HG02642 (cell line): ENCODE measurements around the gene GREB1L.
A peak's percentile ranks its signal among the peaks of the same experiment; 100 is the strongest.
"Not testable (repeated sequence)": the region's sequence is repeated elsewhere in the genome, so short reads cannot be mapped to it uniquely, and the experiment has no call there.

Experiments used
- ATAC-seq: cut with Tn5 transposase; IDR thresholded peaks from one replicate; pipeline ENCODE4 v1.9.1; 2021; ENCODE audit warnings: mild to moderate bottlenecking; ENCODE audit not compliant: unreplicated experiment, poor library complexity

The GREB1L gene

GRCh38 chr18:21242141-21242779 lies at the start of gene GREB1L:
GREB1L (plus strand) TSS chr18:21242232; CDS start chr18:21383519, 141,287 bp downstream.
- peak; percentile 63 for ATAC-seq

- ATAC-seq = no peak
Measured at GRCh38 chr18:21192308-21192624, 49.8 kb upstream of the GREB1L start.

DNA sequence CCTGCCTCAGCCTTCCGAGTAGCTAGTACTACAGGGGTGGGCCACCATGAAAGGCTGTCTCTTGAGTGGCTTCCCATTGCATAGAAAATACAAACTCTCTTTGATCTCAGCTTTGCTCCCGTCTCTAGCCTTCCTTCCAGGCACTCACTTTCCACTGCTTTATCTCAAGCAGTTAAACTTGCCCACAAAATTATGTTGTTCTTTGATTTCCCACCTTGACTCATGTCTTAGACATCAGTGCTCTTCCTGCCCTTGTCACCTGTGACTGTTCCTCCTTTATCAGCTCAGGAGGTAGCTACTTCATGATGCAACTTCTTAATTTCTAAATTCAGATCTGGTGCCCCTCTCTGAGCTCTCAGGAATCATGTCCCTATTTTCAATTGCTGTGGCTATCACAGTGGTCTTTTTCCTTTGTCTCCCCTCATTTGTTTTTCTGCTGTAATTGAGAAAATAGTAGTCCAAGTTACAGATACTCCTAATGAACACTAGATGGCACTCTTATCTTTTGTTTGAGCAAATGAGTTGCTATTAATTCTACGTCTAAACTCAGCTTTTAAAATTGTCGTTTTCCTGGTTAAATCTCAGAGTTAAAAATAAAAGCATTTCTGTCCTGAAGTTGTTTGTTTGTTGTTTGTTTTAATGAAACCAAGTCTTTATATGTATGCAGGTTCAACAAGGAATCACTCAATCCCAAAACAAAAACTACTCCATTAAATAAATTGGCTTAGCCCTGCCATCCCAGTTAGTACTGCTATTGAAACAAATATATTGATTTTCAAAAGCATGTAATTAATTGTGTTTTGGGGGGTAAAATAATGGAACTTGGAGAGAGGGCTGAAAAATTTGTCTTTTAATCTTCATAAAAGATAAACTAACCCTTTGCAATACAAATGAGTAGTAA lies 46.9 kb upstream of the GREB1L start:
- ATAC-seq = peak; percentile 57

DNA sequence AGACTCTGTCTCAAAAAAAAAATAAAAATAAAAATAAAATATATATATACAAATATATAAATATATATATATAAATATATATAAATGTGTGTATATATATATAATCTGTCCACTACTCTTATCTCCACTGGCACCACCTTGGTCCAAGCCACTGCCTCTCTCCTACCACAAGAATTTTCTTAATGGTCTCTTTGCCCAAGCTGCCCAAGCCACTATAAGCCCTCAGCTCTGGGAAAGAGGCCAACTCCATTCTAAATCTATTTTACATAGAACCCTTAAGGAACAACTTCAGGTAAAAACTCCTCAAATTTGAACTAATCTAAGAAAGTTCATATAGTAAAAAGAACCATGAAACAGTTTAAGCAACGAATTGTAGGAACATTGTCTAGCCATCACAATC lies 45.6 kb upstream of the GREB1L start:
- no peak for ATAC-seq

- ATAC-seq = no peak
Measured at GRCh38 chr18:21203126-21203525, 38.9 kb upstream of the GREB1L start.

DNA sequence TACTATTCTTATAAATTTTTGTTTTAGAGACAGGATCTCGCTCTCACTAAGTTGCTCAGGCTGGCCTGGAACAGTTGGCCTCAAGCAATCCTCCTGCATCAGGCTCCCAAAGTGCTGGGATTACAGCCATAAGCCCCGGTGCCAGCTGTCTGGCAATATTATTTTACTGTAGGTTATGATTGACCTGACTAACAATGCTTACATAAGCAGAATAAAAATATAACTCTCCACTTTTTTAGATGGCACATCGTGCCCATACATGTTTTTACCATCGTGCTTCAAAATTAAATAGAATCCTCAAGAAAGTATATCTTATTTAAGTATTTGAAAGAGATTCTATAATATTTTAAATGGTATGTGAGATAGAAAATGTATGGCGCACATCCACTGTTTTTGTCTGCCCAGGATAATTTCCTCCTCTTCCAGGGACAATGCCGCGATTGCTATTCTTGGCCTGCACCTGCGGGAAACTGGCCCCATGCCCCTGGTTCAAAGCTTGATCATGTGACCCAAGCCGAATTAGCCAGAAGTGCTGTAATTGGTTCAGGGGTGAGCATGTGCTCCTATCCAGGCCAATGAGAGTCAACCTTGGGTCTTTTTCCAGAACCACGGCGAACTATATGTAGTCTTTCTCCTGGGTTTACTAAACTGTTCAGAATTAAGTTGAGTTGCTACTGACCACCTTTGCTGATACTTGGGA lies 38.3 kb upstream of the GREB1L start:
- ATAC-seq = no peak

- no peak for ATAC-seq
Measured at GRCh38 chr18:21205695-21206094, 36.3 kb upstream of the GREB1L start.

DNA sequence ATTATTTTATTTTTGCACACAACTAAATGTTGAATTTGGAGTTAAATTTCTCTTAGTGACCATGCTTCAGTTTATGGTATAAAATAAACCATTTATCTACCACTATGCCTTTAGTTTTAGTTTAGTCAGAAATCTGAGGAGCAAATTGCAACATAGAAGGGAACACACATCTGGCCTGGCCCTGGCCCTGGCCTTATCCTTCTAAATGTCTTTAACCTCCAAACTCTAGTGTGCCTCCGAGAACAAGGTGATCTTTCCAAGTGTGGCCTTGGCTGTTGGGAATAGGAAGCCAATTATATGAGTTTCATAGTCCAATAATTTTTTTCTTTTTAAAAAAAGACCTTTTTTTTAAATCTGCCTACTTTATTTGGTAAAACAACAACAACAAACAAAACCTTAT lies 31.8 kb upstream of the GREB1L start:
- ATAC-seq = no peak

GRCh38 chr18:21210784-21211183 lies 31.2 kb upstream of the GREB1L start:
- no peak for ATAC-seq

DNA sequence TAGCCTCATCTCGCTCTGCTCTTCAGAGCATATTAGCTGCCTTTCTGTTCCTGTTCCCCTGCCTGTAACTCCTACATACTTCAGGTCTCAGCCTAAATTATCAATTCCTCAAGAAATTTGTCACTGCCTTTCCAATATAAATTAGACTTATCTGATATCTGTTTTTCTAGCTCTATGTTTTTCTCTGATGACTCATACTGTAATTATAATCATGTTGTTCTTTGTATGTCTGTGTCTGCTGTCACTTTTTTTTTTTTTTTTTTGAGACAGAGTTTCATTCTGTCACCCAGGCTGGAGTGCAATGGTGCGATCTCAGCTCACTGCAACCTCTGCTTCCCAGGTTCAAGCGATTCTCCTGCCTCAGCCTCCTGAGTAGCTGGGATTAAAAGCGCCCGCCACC lies 27.6 kb upstream of the GREB1L start:
- ATAC-seq = not testable (repeated sequence)

DNA sequence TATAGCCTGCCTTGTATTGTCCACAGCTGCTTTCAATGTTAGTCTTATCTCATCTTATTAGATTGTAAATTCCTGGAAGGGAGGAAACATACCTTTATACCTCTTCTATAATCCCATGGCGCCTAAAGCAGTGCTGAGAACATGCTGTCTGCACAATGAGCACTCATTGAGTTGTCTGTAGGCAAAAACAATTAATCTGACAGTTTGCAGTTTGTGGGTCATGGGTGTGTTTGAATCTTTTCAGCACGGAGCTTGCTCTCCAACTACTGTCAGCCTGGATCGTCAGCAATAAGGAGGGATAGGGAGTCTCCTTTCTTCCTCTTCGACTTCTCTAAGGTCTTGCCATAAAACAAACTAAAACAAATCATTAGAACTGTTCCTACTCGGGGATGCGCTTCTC lies 26.5 kb upstream of the GREB1L start:
- no peak for ATAC-seq

GRCh38 chr18:21218862-21219261 lies 23.2 kb upstream of the GREB1L start:
- ATAC-seq = no peak

DNA sequence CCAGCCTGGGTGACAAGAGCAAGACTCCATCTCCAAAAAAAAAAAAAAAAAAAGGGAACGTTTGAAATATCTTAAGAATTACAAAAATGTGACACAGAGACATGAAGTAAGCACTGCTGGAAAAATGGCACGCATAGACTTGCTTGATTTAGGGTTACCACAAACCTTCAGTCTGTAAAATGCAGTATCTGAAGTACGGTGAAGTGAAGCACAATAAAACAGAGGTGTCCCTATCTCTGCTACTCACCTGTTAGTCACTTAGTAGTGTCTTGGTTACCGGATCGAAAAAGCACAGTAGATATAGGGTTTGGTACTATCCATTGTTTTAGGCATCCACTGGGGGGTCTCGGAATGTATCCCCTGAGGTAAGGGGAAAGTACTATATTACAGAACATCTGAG lies 11.6 kb upstream of the GREB1L start:
- no peak for ATAC-seq

DNA sequence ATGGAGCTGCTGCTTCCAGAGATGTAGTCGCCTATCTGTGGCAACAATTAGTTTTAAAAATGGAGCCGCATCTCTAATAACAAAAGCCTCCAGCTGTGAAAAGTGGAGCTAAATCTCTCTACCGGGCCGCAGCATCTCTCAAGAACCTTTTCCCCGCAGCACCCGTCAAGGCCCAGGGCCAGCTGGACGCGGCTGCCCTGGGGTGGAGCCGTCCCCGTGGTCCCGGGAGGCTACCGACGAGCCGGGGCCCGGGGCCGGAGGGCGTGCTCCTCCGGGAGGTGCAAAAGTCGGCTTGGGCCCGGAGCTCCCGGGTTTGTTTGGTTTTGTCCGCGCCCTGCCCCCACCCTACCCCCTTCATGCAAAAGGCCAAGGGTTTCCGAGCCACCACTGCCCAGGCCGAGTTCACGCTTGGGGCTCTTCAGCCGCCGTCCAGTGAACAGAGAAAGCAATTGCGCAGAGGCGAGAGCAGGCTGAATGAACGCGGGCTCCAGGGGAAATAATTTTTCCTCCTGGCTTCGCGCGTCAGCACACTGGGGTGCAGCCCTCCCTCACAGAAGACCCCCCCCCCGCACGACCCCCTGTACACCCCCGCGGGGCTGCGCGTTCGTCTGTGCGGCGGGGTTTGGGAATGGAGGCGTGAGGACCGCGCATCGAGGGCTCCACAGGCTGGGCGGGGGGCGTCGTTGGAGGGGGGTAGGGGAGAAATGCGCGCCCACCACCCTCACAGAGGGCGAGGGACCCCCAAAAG lies 557 bp upstream of the GREB1L start:
- no peak for ATAC-seq

DNA sequence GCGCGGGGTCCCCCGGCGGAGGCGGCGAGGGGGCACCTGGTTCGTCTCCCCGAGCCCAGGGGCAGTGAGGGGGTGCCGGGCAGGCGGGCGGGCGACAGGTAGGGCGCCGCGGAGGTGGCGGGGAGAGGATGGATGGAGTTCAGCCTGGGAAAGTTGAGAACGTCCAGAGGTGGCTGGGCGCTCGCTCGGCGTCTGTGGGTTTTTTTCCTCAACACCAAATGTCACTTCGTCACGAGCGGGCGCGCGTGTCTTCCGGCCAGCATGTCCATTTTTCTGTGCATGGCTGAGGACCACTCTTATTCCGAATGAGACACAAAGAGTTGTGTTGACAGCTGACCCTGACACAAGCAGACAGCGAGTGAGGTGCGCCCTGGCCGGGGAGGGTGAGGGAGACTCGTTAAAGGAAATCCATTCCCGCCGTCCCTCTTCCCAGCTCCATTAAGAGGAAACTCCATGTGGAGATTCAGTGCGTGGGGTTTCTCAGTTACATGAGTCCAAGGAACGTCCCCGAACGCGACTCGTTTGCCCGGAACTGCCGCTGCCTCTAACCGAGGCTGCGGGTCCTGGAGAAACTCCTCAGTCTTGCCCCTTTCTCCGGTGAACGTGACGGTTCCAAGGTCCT lies 859 bp downstream of the GREB1L start:
- no peak for ATAC-seq

- no peak for ATAC-seq
Measured at GRCh38 chr18:21254576-21254975, 12.5 kb downstream of the GREB1L start.

DNA sequence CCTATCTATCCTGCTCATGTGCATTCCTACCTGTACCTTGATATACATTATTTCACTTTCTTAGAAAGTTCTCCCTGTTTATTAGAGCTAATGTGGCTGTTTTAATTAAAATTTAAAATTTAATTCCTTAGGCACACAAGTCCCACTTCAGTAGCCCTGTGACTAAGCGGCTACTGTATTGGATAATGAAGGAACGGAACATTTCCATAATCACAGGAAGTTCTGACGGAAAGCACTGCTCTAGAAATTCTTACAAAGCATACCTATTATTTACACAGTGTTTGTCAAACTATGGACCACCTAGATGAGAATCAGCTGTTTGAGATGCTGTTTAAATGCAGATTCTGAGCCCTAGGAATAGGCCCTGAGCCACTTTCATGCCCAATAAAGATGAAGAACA lies 13.2 kb downstream of the GREB1L start:
- ATAC-seq = no peak

DNA sequence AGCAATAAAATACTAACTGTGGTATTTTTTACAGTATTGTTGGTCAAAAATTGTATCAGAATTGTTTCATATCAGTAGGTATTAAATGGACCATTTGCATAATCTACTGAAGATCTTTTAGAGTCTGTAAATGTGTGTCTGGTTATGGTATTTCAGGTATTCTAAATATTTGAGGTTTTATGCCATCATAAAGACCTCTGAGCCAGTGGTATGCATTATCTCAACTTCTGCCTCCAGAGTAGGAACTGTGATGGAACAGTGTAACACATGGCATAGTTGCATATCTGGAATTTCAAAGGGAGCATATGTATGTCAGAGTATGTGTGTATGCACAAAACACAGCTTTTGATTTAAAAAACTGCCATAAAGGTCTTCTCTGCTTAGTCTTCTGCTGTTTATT lies 15.4 kb downstream of the GREB1L start:
- no peak for ATAC-seq

- ATAC-seq = no peak
Measured at GRCh38 chr18:21260621-21261020, 18.6 kb downstream of the GREB1L start.

DNA sequence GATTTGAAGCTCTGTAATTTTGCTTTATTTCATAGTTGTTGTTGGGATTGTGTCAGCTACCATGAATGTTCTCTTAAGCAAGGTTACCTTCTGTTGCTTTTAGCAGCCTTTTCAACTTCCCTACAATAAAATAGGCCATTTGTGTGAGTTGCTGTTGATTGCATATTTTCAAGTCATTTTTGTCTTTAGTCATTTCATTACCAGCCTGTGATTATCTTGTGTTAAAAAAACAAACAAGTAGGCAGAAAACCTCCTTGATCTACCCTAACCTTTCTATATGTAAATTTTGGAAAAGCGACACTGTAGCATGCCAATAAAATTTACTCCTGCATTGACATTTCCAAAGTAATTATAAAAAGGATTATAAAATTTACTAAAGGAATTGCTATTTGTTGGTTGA lies 19.3 kb downstream of the GREB1L start:
- ATAC-seq = no peak
